Brain microvascular endothelial cell (primary cell): ENCODE data around the gene FITM1.

Source experiments
- DNase-seq: peaks from one replicate; pipeline ENCODE4 v3.0.0-alpha.2; 2020
- H3K27ac ChIP-seq: fragments of 250-450 bp; sonication (Bioruptor Pico); 2 replicates; pipeline ENCODE4 v1.5.1; 2020; ENCODE audit warnings: mild to moderate bottlenecking, moderate library complexity
- H3K27me3 ChIP-seq: fragments of 250-450 bp; sonication (Bioruptor Pico); replicated peaks from 2 replicates; pipeline ENCODE4 v1.5.1; 2020; ENCODE audit warnings: mild to moderate bottlenecking
- H3K36me3 ChIP-seq: fragments of 250-450 bp; sonication (Bioruptor Pico); replicated peaks from 2 replicates; pipeline ENCODE4 v1.5.1; 2020; ENCODE audit warnings: mild to moderate bottlenecking
- H3K4me3 ChIP-seq: 2 replicates; pipeline ENCODE4 v1.5.1; 2011; ENCODE audit warnings: low read depth, mild to moderate bottlenecking, control low read depth, low read length, moderate library complexity
- CTCF ChIP-seq: IDR thresholded peaks from 2 replicates; pipeline ENCODE4 v1.5.1; 2011; ENCODE audit warnings: low read depth, mild to moderate bottlenecking, moderate library complexity, low read length, control low read depth, inconsistent platforms; ENCODE audit errors: missing control alignments
- in situ Hi-C: cut with HindIII; loops from 2 replicates; pipeline ENCODE4 v1.10.0; 2017; ENCODE audit warnings: low sequenced_read_pairs, low pct_ligation_motif_present

FITM1 gene

DNA sequence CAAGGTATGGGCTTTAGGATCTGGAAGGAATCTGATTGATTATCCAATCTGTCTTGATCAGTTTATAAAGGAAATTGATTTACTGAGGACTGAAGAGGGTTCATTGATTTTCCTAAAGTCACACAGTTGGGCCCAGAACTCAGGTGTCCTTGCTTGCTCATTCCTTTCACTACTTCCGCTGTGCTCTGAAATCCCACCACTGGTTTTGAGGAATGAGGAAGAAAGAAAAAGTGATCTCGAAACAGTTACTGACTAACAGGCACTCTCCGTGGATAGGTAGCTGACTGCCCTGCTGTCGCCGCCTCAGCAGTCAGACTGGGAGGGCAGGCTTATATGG lies at the start of gene FITM1:
FITM1 (plus strand) TSS at position 280 of the 337 bp plus-strand sequence. CDS start 905 bp downstream, outside the sequence.
- in situ Hi-C loops = no loop called here
- Histone ChIP-seq H3K27me3 (no peaks in the 10 kb centered on the region), H3K4me3 (no peak within 1 kb of the TSS), H3K36me3 (no peaks in the 10 kb centered on the region), H3K27ac (no peak within 1 kb of the TSS)
- DNase-seq = no peak
- TF ChIP-seq CTCF = no peak

DNA sequence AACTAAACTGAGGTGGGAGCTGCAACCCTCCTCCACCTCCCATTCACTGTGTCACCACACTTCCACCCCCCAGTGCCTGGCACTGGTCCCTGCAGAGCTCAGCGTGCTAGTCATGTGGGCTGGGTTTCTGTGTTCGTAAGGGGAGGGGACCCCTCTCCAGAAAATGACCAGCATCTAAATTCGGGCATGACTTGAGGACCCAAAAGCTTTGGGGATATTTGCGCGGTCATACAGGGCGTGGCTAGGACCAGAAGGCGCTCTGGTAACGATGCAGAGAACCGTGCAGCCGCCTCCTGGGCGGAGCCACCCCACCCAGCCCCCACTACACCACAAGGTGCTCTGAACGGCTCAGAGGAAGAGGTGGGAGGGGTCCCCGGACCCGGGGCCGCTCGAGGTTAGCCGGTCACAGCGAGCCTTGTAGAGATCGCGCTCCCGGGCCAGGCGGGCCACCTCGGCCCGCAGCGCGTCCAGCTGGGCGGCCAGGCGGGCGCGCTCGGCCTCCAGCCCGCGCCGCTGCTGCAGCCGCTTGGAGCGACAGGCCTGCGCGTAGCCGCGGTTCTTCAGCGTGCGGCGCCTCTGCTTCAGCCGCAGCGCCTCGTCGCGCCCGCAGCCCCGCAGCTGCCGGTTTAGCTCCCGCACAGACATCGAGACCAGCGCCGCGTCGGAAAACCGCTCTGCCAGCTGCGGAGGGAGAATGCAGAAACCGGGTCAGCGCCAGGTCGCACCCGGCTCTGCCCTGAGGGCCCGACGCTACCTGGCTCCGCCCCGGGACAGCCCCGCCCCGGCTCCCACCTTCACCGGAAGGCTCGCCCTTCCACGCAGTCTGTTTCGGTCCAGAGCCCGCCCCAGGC lies 49.3 kb upstream of the FITM1 start:
- no peaks in the 10 kb centered on the region for H3K36me3 ChIP-seq
- TF ChIP-seq CTCF = peak; percentile 7
- DNase-seq = no peak
- in situ Hi-C loops = no loop called here
- no peak overlapping the region for H3K27ac ChIP-seq
- peaks cover 29% of the 10 kb centered on the region for H3K27me3 ChIP-seq
- peak overlapping the region; percentile 53 for H3K4me3 ChIP-seq

DNA sequence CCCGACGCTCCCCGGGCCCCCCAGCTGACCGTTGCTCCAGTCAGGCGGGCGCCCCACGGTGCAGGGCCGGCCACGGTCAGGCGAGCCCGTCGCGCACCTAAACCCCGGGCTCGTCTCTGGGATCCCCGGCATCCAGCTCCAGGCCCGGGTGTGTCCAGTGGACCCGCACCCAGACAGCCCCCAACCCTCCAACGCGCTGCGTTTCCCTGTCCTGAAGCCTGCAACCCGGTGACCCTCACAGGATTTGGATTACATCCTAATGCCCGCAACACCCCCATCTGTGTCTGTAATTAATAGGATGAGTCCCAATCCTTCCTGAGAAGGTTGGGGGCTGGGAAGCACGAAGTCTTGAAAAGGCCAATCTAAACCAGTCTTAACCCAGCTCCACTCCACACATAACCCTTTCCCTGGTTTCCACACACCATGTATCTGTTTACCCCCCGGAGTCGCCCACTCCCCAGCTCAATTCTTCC lies 48.7 kb upstream of the FITM1 start:
- TF ChIP-seq CTCF = no peak
- in situ Hi-C loops = no loop called here

DNA sequence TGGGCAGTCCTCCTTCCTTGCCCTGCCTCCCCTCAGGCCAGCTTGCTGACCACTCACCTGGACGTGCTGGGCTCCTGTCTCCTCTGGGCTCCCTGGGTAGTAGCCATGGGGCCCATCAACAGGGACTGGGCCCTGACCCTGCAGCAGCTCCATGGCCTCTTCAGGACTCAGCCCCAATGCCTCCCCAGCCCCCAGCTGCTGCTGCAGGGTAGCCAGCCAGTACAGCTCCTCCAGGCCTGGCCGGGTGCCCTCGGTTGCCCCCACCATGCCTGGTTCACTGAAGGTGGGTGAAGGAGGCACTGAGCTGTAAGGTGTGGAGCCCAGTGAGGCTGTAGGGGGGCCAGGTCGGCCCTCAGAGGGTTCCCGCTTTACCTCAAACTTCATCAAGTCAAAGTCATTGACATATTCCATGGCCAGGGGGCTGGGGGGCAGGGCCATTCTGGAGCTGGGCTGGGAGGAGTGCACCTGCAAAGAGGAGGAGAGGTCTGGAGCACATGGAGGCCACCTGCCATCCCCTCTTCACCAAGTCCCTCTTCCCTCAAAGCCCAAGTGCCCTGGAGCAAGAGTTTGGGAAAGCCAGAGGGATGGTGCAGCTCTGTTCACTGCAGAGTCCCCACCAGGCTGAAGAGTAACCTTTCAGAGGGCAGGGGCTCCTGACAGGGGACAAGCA lies 47.9 kb upstream of the FITM1 start:
- Histone ChIP-seq H3K27me3 (peaks cover 29% of the 10 kb centered on the region), H3K36me3 (no peaks in the 10 kb centered on the region), H3K27ac (no peak overlapping the region), H3K4me3 (no peak overlapping the region)
- in situ Hi-C loops = no loop called here
- TF ChIP-seq CTCF = no peak
- DNase-seq = no peak

More for the DNA sequence above, 48.7 kb upstream of the FITM1 start:
- peaks cover 29% of the 10 kb centered on the region for H3K27me3 ChIP-seq
- no peak for DNase-seq
- H3K27ac ChIP-seq = no peak overlapping the region
- H3K36me3 ChIP-seq = no peaks in the 10 kb centered on the region
- peak overlapping the region; percentile 53 for H3K4me3 ChIP-seq

- peaks cover 29% of the 10 kb centered on the region for H3K27me3 ChIP-seq
- no peak for TF ChIP-seq CTCF
- no peak for DNase-seq
- no peaks in the 10 kb centered on the region for H3K36me3 ChIP-seq
- in situ Hi-C loops = no loop called here
- H3K4me3 ChIP-seq = no peak overlapping the region
- no peak overlapping the region for H3K27ac ChIP-seq
These were observed 47.0 kb upstream of the FITM1 start for GRCh38 chr14:24083462-24083861.
